Measurements from ENCODE around the gene DFFB.

DFFB gene

GRCh38 chr1:3895279-3895950 lies 38.1 kb downstream of the DFFB start:
- Histone ChIP-seq H3K36me3 (ENCODE audit: control insufficient read depth in 2 of 2, insufficient read depth in 2 of 2, low read length in 2 of 2) (peaks cover 5 to 17% of the 10 kb centered on the region in 2 donors), H3K27me3 (ENCODE audit: control insufficient read depth in 1 of 2, insufficient read depth in 2 of 2, low read length in 2 of 2) (no peaks in the 10 kb centered on the region), H3K9ac (ENCODE audit: low read length in 2 of 2) (no peak overlapping the region), H3K4me3 (ENCODE audit: low read length in 2 of 2) (no peak overlapping the region), H3K4me1 (ENCODE audit: control insufficient read depth, insufficient read depth, low read length) (peaks cover 24% of the 10 kb centered on the region), H3K27ac (ENCODE audit: low read length) (no peak overlapping the region), H3K9me3 (ENCODE audit: control insufficient read depth in 2 of 2, low read length in 2 of 2) (peaks cover 0 to 7% of the 10 kb centered on the region in 2 donors)

- no peak overlapping the region for H3K9ac ChIP-seq (ENCODE audit: low read length in 2 of 2)
- H3K27me3 ChIP-seq (ENCODE audit: control insufficient read depth in 1 of 2, insufficient read depth in 2 of 2, low read length in 2 of 2) = no peaks in the 10 kb centered on the region
- H3K9me3 ChIP-seq (ENCODE audit: control insufficient read depth in 2 of 2, low read length in 2 of 2) = peaks cover 0 to 7% of the 10 kb centered on the region in 2 donors
- no peak overlapping the region for H3K4me3 ChIP-seq (ENCODE audit: low read length in 2 of 2)
- H3K36me3 ChIP-seq (ENCODE audit: control insufficient read depth in 2 of 2, insufficient read depth in 2 of 2, low read length in 2 of 2) = peaks cover 0 to 12% of the 10 kb centered on the region in 2 donors
- H3K27ac ChIP-seq (ENCODE audit: low read length) = no peak overlapping the region
- peaks cover 24% of the 10 kb centered on the region for H3K4me1 ChIP-seq (ENCODE audit: control insufficient read depth, insufficient read depth, low read length)
These were observed 38.7 kb downstream of the DFFB start for GRCh38 chr1:3895951-3896325.

GRCh38 chr1:3896396-3897000 lies 39.2 kb downstream of the DFFB start:
- no peaks in the 10 kb centered on the region for H3K27me3 ChIP-seq (ENCODE audit: control insufficient read depth in 1 of 2, insufficient read depth in 2 of 2, low read length in 2 of 2)
- no peak overlapping the region for H3K4me3 ChIP-seq (ENCODE audit: low read length in 2 of 2)
- H3K9me3 ChIP-seq (ENCODE audit: control insufficient read depth in 2 of 2, low read length in 2 of 2) = peaks cover 0 to 7% of the 10 kb centered on the region in 2 donors
- peaks cover 0 to 6% of the 10 kb centered on the region in 2 donors for H3K36me3 ChIP-seq (ENCODE audit: control insufficient read depth in 2 of 2, insufficient read depth in 2 of 2, low read length in 2 of 2)
- H3K9ac ChIP-seq (ENCODE audit: low read length in 2 of 2) = no peak overlapping the region
- no peak overlapping the region for H3K27ac ChIP-seq (ENCODE audit: low read length)
- peaks cover 24% of the 10 kb centered on the region for H3K4me1 ChIP-seq (ENCODE audit: control insufficient read depth, insufficient read depth, low read length)

GRCh38 chr1:3898475-3898735 lies 41.1 kb downstream of the DFFB start:
- H3K9ac ChIP-seq (ENCODE audit: low read length in 2 of 2) = no peak overlapping the region
- peaks cover 0 to 5% of the 10 kb centered on the region in 2 donors for H3K36me3 ChIP-seq (ENCODE audit: control insufficient read depth in 2 of 2, insufficient read depth in 2 of 2, low read length in 2 of 2)
- no peak overlapping the region for H3K4me3 ChIP-seq (ENCODE audit: low read length in 2 of 2)
- peaks cover 0 to 7% of the 10 kb centered on the region in 2 donors for H3K9me3 ChIP-seq (ENCODE audit: control insufficient read depth in 2 of 2, low read length in 2 of 2)
- no peaks in the 10 kb centered on the region for H3K27me3 ChIP-seq (ENCODE audit: control insufficient read depth in 1 of 2, insufficient read depth in 2 of 2, low read length in 2 of 2)
- no peak overlapping the region for H3K27ac ChIP-seq (ENCODE audit: low read length)
- H3K4me1 ChIP-seq (ENCODE audit: control insufficient read depth, insufficient read depth, low read length) = peaks cover 19% of the 10 kb centered on the region

GRCh38 chr1:3898994-3899753 lies 41.9 kb downstream of the DFFB start:
- H3K9ac ChIP-seq (ENCODE audit: low read length in 2 of 2) = peak overlapping the region; percentile 74 to 80
- H3K9me3 ChIP-seq (ENCODE audit: control insufficient read depth in 2 of 2, low read length in 2 of 2) = peaks cover 0 to 7% of the 10 kb centered on the region in 2 donors
- peaks cover 0 to 5% of the 10 kb centered on the region in 2 donors for H3K36me3 ChIP-seq (ENCODE audit: control insufficient read depth in 2 of 2, insufficient read depth in 2 of 2, low read length in 2 of 2)

GRCh38 chr1:3899754-3900149 lies 42.5 kb downstream of the DFFB start:
- Histone ChIP-seq H3K4me1 (ENCODE audit: control insufficient read depth, insufficient read depth, low read length) (peaks cover 21% of the 10 kb centered on the region), H3K4me3 (ENCODE audit: low read length in 2 of 2) (peak overlapping the region; percentile 74 to 93), H3K9ac (ENCODE audit: low read length in 2 of 2) (peak overlapping the region; percentile 74 to 80), H3K27ac (ENCODE audit: low read length) (peak overlapping the region; percentile 90), H3K36me3 (ENCODE audit: control insufficient read depth in 2 of 2, insufficient read depth in 2 of 2, low read length in 2 of 2) (peaks cover 0 to 5% of the 10 kb centered on the region in 2 donors), H3K27me3 (ENCODE audit: control insufficient read depth in 1 of 2, insufficient read depth in 2 of 2, low read length in 2 of 2) (no peaks in the 10 kb centered on the region), H3K9me3 (ENCODE audit: control insufficient read depth in 2 of 2, low read length in 2 of 2) (peaks cover 0 to 7% of the 10 kb centered on the region in 2 donors)

More at GRCh38 chr1:3898994-3899753, 41.9 kb downstream of the DFFB start:
- peaks cover 21% of the 10 kb centered on the region for H3K4me1 ChIP-seq (ENCODE audit: control insufficient read depth, insufficient read depth, low read length)
- peak overlapping the region; percentile 74 to 93 for H3K4me3 ChIP-seq (ENCODE audit: low read length in 2 of 2)
- peak overlapping the region; percentile 90 for H3K27ac ChIP-seq (ENCODE audit: low read length)
- H3K27me3 ChIP-seq (ENCODE audit: control insufficient read depth in 1 of 2, insufficient read depth in 2 of 2, low read length in 2 of 2) = no peaks in the 10 kb centered on the region

- peaks cover 0 to 7% of the 10 kb centered on the region in 2 donors for H3K9me3 ChIP-seq (ENCODE audit: control insufficient read depth in 2 of 2, low read length in 2 of 2)
- peak within 1 kb of the TSS; percentile 89 to 93 for H3K4me3 ChIP-seq (ENCODE audit: low read length in 2 of 2)
- peak within 1 kb of the TSS; percentile 90 for H3K27ac ChIP-seq (ENCODE audit: low read length)
- peaks cover 0 to 2% of the 10 kb centered on the region in 2 donors for H3K36me3 ChIP-seq (ENCODE audit: control insufficient read depth in 2 of 2, insufficient read depth in 2 of 2, low read length in 2 of 2)
- H3K27me3 ChIP-seq (ENCODE audit: control insufficient read depth in 1 of 2, insufficient read depth in 2 of 2, low read length in 2 of 2) = no peaks in the 10 kb centered on the region
- peaks cover 16% of the 10 kb centered on the region for H3K4me1 ChIP-seq (ENCODE audit: control insufficient read depth, insufficient read depth, low read length)
- H3K9ac ChIP-seq (ENCODE audit: low read length in 2 of 2) = peak within 1 kb of the TSS; percentile 80 to 87
These were observed 43.1 kb downstream of the DFFB start, which contains the start of gene C1orf174 for GRCh38 chr1:3900150-3900968. C1orf174 (minus strand) TSS chr1:3900272; CDS start chr1:3900186, 86 bp downstream.

GRCh38 chr1:3900969-3901529 lies 43.8 kb downstream of the DFFB start:
- H3K9me3 ChIP-seq (ENCODE audit: control insufficient read depth in 2 of 2, low read length in 2 of 2) = peaks cover 0 to 7% of the 10 kb centered on the region in 2 donors
- H3K9ac ChIP-seq (ENCODE audit: low read length in 2 of 2) = peak overlapping the region; percentile 80 to 87
- H3K27ac ChIP-seq (ENCODE audit: low read length) = peak overlapping the region; percentile 90
- peaks cover 0 to 2% of the 10 kb centered on the region in 2 donors for H3K36me3 ChIP-seq (ENCODE audit: control insufficient read depth in 2 of 2, insufficient read depth in 2 of 2, low read length in 2 of 2)
- peak overlapping the region; percentile 89 to 93 for H3K4me3 ChIP-seq (ENCODE audit: low read length in 2 of 2)
- no peaks in the 10 kb centered on the region for H3K27me3 ChIP-seq (ENCODE audit: control insufficient read depth in 1 of 2, insufficient read depth in 2 of 2, low read length in 2 of 2)
- peaks cover 11% of the 10 kb centered on the region for H3K4me1 ChIP-seq (ENCODE audit: control insufficient read depth, insufficient read depth, low read length)

- no peak overlapping the region for H3K9ac ChIP-seq (ENCODE audit: low read length in 2 of 2)
- H3K36me3 ChIP-seq (ENCODE audit: control insufficient read depth in 2 of 2, insufficient read depth in 2 of 2, low read length in 2 of 2) = no peaks in the 10 kb centered on the region
- H3K4me1 ChIP-seq (ENCODE audit: control insufficient read depth, insufficient read depth, low read length) = peaks cover 11% of the 10 kb centered on the region
- H3K27me3 ChIP-seq (ENCODE audit: control insufficient read depth in 1 of 2, insufficient read depth in 2 of 2, low read length in 2 of 2) = no peaks in the 10 kb centered on the region
- H3K9me3 ChIP-seq (ENCODE audit: control insufficient read depth in 2 of 2, low read length in 2 of 2) = peaks cover 0 to 7% of the 10 kb centered on the region in 2 donors
- no peak overlapping the region for H3K27ac ChIP-seq (ENCODE audit: low read length)
- H3K4me3 ChIP-seq (ENCODE audit: low read length in 2 of 2) = no peak overlapping the region
These were observed 44.8 kb downstream of the DFFB start for GRCh38 chr1:3902111-3902511.

- Histone ChIP-seq H3K27me3 (ENCODE audit: control insufficient read depth in 1 of 2, insufficient read depth in 2 of 2, low read length in 2 of 2) (peaks cover 0 to 2% of the 10 kb centered on the region in 2 donors), H3K9ac (ENCODE audit: low read length in 2 of 2) (no peak overlapping the region), H3K4me1 (ENCODE audit: control insufficient read depth, insufficient read depth, low read length) (peaks cover 11% of the 10 kb centered on the region), H3K36me3 (ENCODE audit: control insufficient read depth in 2 of 2, insufficient read depth in 2 of 2, low read length in 2 of 2) (no peaks in the 10 kb centered on the region), H3K9me3 (ENCODE audit: control insufficient read depth in 2 of 2, low read length in 2 of 2) (peaks cover 0 to 7% of the 10 kb centered on the region in 2 donors), H3K27ac (ENCODE audit: low read length) (no peak overlapping the region), H3K4me3 (ENCODE audit: low read length in 2 of 2) (no peak overlapping the region)
These were observed 45.4 kb downstream of the DFFB start for GRCh38 chr1:3902571-3903091.
